Cardiac muscle cell (in vitro differentiated cells and primary cell): ENCODE measurements around the gene ARMH3. TPM values are rescaled to one million over a fixed set of nuclear protein-coding genes. Genes with fewer than 3 reads are reported as not detected.
A peak's percentile ranks its signal among the peaks of the same experiment; 100 is the strongest.

Source experiments
- DNase-seq, 2 donors: peaks; one replicate each; pipeline versions ENCODE4 v3.0.0 to v3.0.0-alpha.2; 2010 to 2017; ENCODE audit warnings: low read depth in 1 of 2, low spot score in 1 of 2
- H3K27ac ChIP-seq: fragments of 200-600 bp; sonication (generic); 2 replicates; pipeline ENCODE4 v1.5.1; 2016
- H3K27me3 ChIP-seq: fragments of 200-600 bp; sonication (generic); 2 replicates; pipeline ENCODE4 v1.6.0; 2016; ENCODE audit warnings: control low read depth
- H3K36me3 ChIP-seq: fragments of 200-600 bp; sonication (generic); 2 replicates; pipeline ENCODE4 v1.5.1; 2016; ENCODE audit warnings: control low read depth
- H3K4me1 ChIP-seq: fragments of 200-600 bp; sonication (generic); 2 replicates; pipeline ENCODE4 v1.8.1; 2017; ENCODE audit warnings: low read depth, mild to moderate bottlenecking, mixed run types
- H3K4me3 ChIP-seq: fragments of 200-600 bp; sonication (generic); 2 replicates; pipeline ENCODE4 v1.5.1; 2016; ENCODE audit warnings: mild to moderate bottlenecking
- H3K9me3 ChIP-seq: fragments of 200-600 bp; sonication (generic); 2 replicates; pipeline ENCODE4 v1.5.1; 2017; ENCODE audit warnings: low read depth, mild to moderate bottlenecking, control low read depth
- CTCF ChIP-seq: IDR thresholded peaks from 2 replicates; pipeline ENCODE4 v1.5.1; 2012; ENCODE audit warnings: low read depth, mild to moderate bottlenecking, low read length
- polyA plus RNA-seq: library from polyadenylated mRNA; unstranded; fragments of >200 nt; fragmentation: Nextera tagmentation; extraction: Ambion mirVana; gene quantifications from 2 replicates; pipeline ENCODE4 v1.2.1, GENCODE V29; 2016
- total RNA-seq: library from RNA; depleted of rRNA; stranded (reverse); fragments of >200 nt; gene quantifications from 2 replicates; pipeline ENCODE4 v1.2.3, GENCODE V29; 2016

Gene ARMH3
- total and polyA plus RNA-seq, 2 experiments from 2014 or later, result 5.0 to 17.2 TPM

GRCh38 chr10:101867931-101868330 lies 188.0 kb downstream of the ARMH3 start:
- Histone ChIP-seq H3K9me3 (no peaks in the 10 kb centered on the region), H3K27ac (no peak overlapping the region), H3K4me3 (no peak overlapping the region), H3K4me1 (no peaks in the 10 kb centered on the region), H3K27me3 (no peaks in the 10 kb centered on the region), H3K36me3 (no peaks in the 10 kb centered on the region)
- no peak for TF ChIP-seq CTCF
- DNase-seq, result no peak

- Histone ChIP-seq H3K4me1 (peaks cover 27% of the 10 kb centered on the region), H3K4me3 (no peak overlapping the region), H3K9me3 (no peaks in the 10 kb centered on the region), H3K27me3 (no peaks in the 10 kb centered on the region), H3K27ac (no peak overlapping the region), H3K36me3 (no peaks in the 10 kb centered on the region)
- no peak for TF ChIP-seq CTCF
- DNase-seq, result no peak
These were observed 196.4 kb downstream of the ARMH3 start for GRCh38 chr10:101859530-101859929.

GRCh38 chr10:101858723-101859500 lies 197.1 kb downstream of the ARMH3 start:
- Histone ChIP-seq H3K4me1 (peaks cover 27% of the 10 kb centered on the region), H3K4me3 (no peak overlapping the region), H3K36me3 (no peaks in the 10 kb centered on the region), H3K27me3 (no peaks in the 10 kb centered on the region), H3K27ac (no peak overlapping the region), H3K9me3 (no peaks in the 10 kb centered on the region)
- no peak for TF ChIP-seq CTCF
- no peak for DNase-seq

- TF ChIP-seq CTCF, result no peak
- Histone ChIP-seq H3K36me3 (no peaks in the 10 kb centered on the region), H3K4me1 (peaks cover 27% of the 10 kb centered on the region), H3K4me3 (no peak overlapping the region), H3K27ac (no peak overlapping the region), H3K9me3 (no peaks in the 10 kb centered on the region), H3K27me3 (no peaks in the 10 kb centered on the region)
- no peak for DNase-seq
These were observed 198.0 kb downstream of the ARMH3 start for GRCh38 chr10:101857802-101858476.

- H3K4me1 ChIP-seq, result peaks cover 27% of the 10 kb centered on the region
- H3K27me3 ChIP-seq, result no peaks in the 10 kb centered on the region
- H3K4me3 ChIP-seq, result no peak overlapping the region
- no peaks in the 10 kb centered on the region for H3K9me3 ChIP-seq
- H3K27ac ChIP-seq, result no peak overlapping the region
- H3K36me3 ChIP-seq, result no peaks in the 10 kb centered on the region
- peak in 1 of 2 donors; percentile 46 for DNase-seq
- TF ChIP-seq CTCF, result no peak
These were observed 199.3 kb downstream of the ARMH3 start for GRCh38 chr10:101856626-101857025.
